ENCODE data around the gene C1orf21.

DNA sequence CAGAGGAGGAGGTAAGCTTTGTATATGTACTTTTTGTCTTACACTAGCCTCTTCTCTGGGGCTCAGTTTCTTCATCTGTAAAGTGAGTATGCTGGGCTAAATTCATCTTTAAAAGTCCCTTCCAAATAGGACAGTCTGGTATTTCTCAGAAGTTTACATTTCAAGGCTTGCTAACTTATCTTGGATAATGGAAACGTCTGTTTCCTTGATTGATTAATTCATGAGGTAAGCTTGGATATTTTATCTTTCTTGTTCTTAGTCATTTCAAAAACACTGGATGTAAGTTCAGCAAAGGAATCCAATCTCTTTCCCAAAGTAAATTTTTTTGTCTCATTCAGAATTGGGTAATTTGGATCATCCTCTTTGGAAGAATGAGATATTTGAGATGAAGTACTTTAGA, 256.8 kb downstream of the C1orf21 start:
- TF ChIP-seq PPARA (CRISPR knock-in tag; IDR thresholded peaks at IDR 0.05; ENCODE audit: borderline replicate concordance) = no peak
- TF ChIP-seq ESRRG (CRISPR knock-in tag; IDR thresholded peaks at IDR 0.05) = no peak
- no peak for TF ChIP-seq PATZ1 (CRISPR knock-in tag; IDR thresholded peaks at IDR 0.05; ENCODE audit: borderline replicate concordance)
- TF ChIP-seq ZFP30 (CRISPR knock-in tag; IDR thresholded peaks at IDR 0.05) = no peak
- TF ChIP-seq ISL1 (CRISPR knock-in tag; IDR thresholded peaks at IDR 0.05) = no peak
- TF ChIP-seq RARB (CRISPR knock-in tag; IDR thresholded peaks at IDR 0.05) = no peak
- TF ChIP-seq POU6F1 (CRISPR knock-in tag; IDR thresholded peaks at IDR 0.05; ENCODE audit: borderline replicate concordance, low read depth) = no peak
- TF ChIP-seq OSR1 (CRISPR knock-in tag; IDR thresholded peaks at IDR 0.05) = no peak
- no peak for TF ChIP-seq ZNF70 (CRISPR knock-in tag; IDR thresholded peaks at IDR 0.05)
- TF ChIP-seq CREB5 (CRISPR knock-in tag; IDR thresholded peaks at IDR 0.05; ENCODE audit: low read depth) = no peak
- TF ChIP-seq ZNF8 (CRISPR knock-in tag; IDR thresholded peaks at IDR 0.05) = no peak
